K562 (cell line): ENCODE results near the gene DIP2A. TPM values are rescaled to one million over a fixed set of nuclear protein-coding genes. Genes with fewer than 3 reads are reported as not detected.
A peak's percentile ranks its signal among the peaks of the same experiment; 100 is the strongest.

Source experiments
- CBX2 ChIP-seq: fragments of 200-600 bp; sonication (generic); IDR thresholded peaks from one replicate; pipeline ENCODE4 v1.6.1; 2012; ENCODE audit warnings: mild to moderate bottlenecking, low read length, inconsistent platforms; ENCODE audit not compliant: insufficient read depth, poor library complexity, severe bottlenecking
- GTF2E2 ChIP-seq: fragments of 200-800 bp; sonication (Bioruptor generic); IDR thresholded peaks from 2 replicates; pipeline ENCODE4 v1.6.1; 2016; ENCODE audit warnings: missing genetic modification characterization, missing compliant biosample characterization
- HDAC3 ChIP-seq: fragments of 450-650 bp; IDR thresholded peaks from 2 replicates; pipeline ENCODE4 v1.6.1; 2018; ENCODE audit warnings: borderline replicate concordance, mild to moderate bottlenecking, moderate library complexity; ENCODE audit not compliant: partially characterized antibody
- KDM1A ChIP-seq, 2 experiments: fragments of 450-650 bp; IDR thresholded peaks; 2 replicates each; pipeline ENCODE4 v1.6.1; 2016; ENCODE audit warnings: mild to moderate bottlenecking in 2 of 2
- NR1H2 ChIP-seq: sonication (generic); formaldehyde crosslinking; IDR thresholded peaks from 2 replicates; pipeline ENCODE4 v1.4.0; 2020; ENCODE audit warnings: mild to moderate bottlenecking, missing genetic modification reagents
- PCBP1 ChIP-seq: fragments of 200-400 bp; formaldehyde crosslinking; IDR thresholded peaks from 2 replicates; pipeline ENCODE4 v1.6.1; 2018; ENCODE audit warnings: mild to moderate bottlenecking, low read depth, low read length; ENCODE audit not compliant: poor library complexity, severe bottlenecking
- PCBP2 ChIP-seq: fragments of 200-400 bp; formaldehyde crosslinking; IDR thresholded peaks from 2 replicates; pipeline ENCODE4 v1.6.1; 2018; ENCODE audit warnings: low read length, low read depth, mild to moderate bottlenecking, moderate library complexity; ENCODE audit not compliant: poor library complexity, severe bottlenecking
- PML ChIP-seq: IDR thresholded peaks from 2 replicates; pipeline ENCODE4 v1.6.1; 2012; ENCODE audit warnings: low read length, inconsistent platforms
- SRSF3 ChIP-seq: fragments of 200-400 bp; formaldehyde crosslinking; IDR thresholded peaks from 2 replicates; pipeline ENCODE4 v1.6.1; 2016; ENCODE audit warnings: mild to moderate bottlenecking, low read length, moderate library complexity; ENCODE audit not compliant: insufficient read depth
- ZNF263 ChIP-seq: sonication (generic); formaldehyde crosslinking; IDR thresholded peaks from 2 replicates; pipeline ENCODE4 v1.8.0; 2022; ENCODE audit warnings: mild to moderate bottlenecking, missing genetic modification reagents, borderline replicate concordance
- polyA plus RNA-seq, 8 experiments: library from polyadenylated mRNA; depleted of rRNA in 4 of 8; stranded (reverse) in 5 of 8; unstranded in 3 of 8; fragments of >200 nt; fragmentation: Nextera tagmentation in 2 of 8; fragmentation: Illumina TruSeq in 1 of 8; extraction: Ambion mirVana in 2 of 8; extraction: Trizol in 1 of 8; gene quantifications; 2 replicates each; pipeline versions ENCODE4 v1.2.1 to v1.2.3, GENCODE V29; 2011 to 2014; ENCODE audit warnings: inconsistent platforms in 1 of 8, missing spikeins in 1 of 8
- total RNA-seq, 7 experiments: library from RNA; depleted of rRNA in 6 of 7; stranded (reverse); fragments of >200 nt in 6 of 7; fragmentation: Illumina TruSeq in 2 of 7; extraction: Trizol in 2 of 7; gene quantifications; 2 replicates each; pipeline versions ENCODE4 v1.2.1 to v1.2.3, GENCODE V29; 2011 to 2021; ENCODE audit warnings: low replicate concordance in 1 of 7
- TF ChIP-seq, protein P1 (sequence below): fragments of 250-450 bp; sonication (Bioruptor Pico); IDR thresholded peaks from 2 replicates; pipeline ENCODE4 v1.9.0; 2021; ENCODE audit warnings: mild to moderate bottlenecking
- TF ChIP-seq, protein P2 (sequence below): fragments of 450-650 bp; IDR thresholded peaks from 2 replicates; pipeline ENCODE4 v1.6.1; 2016

Gene DIP2A
- total and polyA plus RNA-seq, 9 of the 15 experiments (the other 6 are each of a cell fraction or from before 2014, with no cell fraction given): 4.3 to 34.5 (median 20.3) TPM

DNA sequence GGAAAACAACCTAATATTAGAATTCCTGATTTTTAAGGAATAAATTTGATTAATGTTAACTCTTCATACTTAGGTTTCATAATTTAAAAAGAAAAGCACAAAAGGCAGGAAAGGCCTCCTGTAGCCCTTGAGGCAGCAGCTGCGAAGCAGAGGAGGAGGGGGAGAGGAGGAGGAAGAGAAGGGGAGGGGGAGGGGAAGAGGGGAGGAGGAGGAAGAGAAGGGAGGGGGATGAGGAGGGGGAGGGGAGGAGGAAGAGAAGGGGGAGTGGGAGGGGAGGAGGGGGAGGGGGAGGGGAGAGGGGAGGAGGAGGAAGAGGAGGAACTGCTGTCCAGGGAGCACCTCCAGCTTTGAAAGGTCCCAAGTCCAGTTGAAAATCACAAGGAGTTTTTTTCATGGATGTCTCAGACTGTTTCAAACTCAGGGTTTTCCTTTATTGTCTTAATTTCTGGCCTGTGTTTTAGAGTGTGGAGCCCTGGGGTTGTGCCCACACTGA lies 35.1 kb upstream of the DIP2A start (continued):
- TF ChIP-seq SRSF3: no peak
- peak; percentile 88 for TF ChIP-seq PCBP2
- TF ChIP-seq GTF2E2 (tag): no peak
- no peak for TF ChIP-seq HDAC3
- no peak for TF ChIP-seq CBX2
- peak in 1 of 2 experiments; percentile 29; a peak in 1 of 4 replicates for TF ChIP-seq KDM1A (IDR thresholded peaks at IDR 0.05)
- TF ChIP-seq, protein P1, sequence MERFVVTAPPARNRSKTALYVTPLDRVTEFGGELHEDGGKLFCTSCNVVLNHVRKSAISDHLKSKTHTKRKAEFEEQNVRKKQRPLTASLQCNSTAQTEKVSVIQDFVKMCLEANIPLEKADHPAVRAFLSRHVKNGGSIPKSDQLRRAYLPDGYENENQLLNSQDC (CRISPR knock-in tag): no peak
- peak; percentile 94 for TF ChIP-seq PCBP1
- TF ChIP-seq, protein P2, sequence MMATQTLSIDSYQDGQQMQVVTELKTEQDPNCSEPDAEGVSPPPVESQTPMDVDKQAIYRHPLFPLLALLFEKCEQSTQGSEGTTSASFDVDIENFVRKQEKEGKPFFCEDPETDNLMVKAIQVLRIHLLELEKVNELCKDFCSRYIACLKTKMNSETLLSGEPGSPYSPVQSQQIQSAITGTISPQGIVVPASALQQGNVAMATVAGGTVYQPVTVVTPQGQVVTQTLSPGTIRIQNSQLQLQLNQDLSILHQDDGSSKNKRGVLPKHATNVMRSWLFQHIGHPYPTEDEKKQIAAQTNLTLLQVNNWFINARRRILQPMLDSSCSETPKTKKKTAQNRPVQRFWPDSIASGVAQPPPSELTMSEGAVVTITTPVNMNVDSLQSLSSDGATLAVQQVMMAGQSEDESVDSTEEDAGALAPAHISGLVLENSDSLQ: no peak
- no peak for TF ChIP-seq PML
- TF ChIP-seq NR1H2: no peak
- TF ChIP-seq ZNF263 (CRISPR knock-in tag): peak; percentile 38; the same call in 1 of the 2 replicates
